Cortex of kidney (tissue), 1 donor: ENCODE measurements around the gene APOBEC4.

Source experiments
- DNase-seq: peaks from one replicate; lab custom pipeline; 2025; lab: John Stamatoyannopoulos, UW

APOBEC4 gene

GRCh38 chr1:183602510-183602909 is 50.6 kb downstream of the APOBEC4 start:
- no peak for DNase-seq

DNA sequence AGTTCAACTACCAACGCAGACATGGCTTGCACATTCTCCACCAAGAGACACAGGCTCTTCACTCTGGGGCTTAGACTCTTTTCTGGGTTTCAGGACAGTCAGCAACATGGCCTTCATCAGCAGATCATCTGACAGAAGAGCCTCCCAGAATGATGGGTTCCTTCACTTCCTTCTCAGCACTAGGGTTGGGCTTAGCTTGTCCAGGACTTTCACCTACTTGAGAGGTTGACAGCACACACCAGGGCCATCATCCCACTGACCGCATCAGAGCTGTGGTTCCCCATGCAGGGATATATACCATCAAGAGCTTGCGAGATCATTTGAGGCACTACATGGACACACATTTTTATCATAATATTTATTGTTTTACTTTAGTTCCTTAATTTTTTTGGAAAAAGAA is 52.5 kb downstream of the APOBEC4 start:
- no peak for DNase-seq

DNA sequence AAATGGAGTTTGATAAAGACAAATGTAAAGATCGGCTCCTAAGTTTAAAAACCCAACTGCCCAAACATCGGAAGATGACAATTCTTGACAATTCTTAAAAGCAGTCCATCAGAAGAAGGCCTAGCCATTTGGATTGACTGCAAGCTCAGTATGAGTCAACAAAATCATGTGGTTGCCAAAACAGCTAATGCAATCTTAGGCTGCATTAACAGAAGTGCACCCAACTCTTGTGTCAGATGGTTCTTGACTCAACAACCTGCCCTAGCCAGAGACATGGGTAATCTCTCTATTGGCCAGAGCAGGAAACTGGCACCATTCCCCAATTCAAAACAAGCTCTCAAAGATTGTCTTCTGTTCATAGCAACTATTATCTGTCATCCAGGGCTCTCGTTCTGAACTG is 53.0 kb downstream of the APOBEC4 start:
- DNase-seq, result no peak

DNA sequence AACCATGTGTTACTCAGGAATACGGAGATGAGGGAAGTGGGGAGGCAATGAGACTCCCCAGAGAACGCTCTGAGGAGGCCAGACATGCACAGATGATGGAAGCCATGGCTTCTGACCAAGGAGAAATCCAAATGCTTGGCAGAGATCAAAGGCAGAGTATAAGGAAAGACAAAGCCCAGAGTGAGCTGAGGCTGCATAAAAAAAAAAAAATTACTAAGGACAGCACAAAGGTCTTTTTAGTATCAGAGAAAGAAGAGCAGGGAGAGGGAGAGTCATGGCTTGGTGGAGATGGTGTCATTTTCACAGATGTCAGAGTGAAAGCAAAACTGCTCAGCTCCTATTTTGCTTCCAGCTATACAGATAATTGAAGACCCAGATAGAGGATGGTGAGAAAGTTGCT is 54.7 kb downstream of the APOBEC4 start:
- DNase-seq, result no peak

DNA sequence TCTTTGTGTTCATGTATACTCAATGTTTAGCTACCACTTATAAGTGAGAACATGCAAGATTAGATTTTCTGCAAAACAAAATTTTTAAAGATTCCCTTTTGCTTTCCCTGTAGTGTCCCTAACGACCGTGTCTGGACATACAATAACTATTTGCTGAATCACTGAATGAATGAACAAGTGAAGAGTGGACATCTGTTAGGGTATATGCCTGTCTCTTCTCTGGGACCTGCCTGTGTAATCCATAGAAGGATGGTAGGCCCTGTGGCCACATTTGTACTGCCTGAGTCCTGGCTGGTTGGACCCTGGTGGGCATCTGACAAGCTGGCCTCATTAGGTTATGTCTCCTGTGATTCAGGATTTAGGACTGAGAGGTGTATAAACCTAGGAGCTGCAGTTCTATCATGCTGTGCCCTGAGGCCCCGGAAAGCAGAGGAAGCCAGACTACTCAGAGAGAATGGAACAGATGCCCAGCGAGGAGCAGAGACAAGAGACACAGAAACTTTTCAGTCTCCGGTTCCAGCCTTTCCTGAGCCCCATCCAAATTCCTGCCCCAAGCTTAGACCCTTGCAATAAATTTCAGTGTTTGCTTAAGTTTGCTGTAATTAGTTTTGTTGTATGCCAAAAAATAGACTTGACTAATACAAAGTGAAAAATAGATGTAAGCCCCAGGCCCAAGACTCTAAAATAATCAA is 55.3 kb downstream of the APOBEC4 start:
- DNase-seq, result no peak

DNA sequence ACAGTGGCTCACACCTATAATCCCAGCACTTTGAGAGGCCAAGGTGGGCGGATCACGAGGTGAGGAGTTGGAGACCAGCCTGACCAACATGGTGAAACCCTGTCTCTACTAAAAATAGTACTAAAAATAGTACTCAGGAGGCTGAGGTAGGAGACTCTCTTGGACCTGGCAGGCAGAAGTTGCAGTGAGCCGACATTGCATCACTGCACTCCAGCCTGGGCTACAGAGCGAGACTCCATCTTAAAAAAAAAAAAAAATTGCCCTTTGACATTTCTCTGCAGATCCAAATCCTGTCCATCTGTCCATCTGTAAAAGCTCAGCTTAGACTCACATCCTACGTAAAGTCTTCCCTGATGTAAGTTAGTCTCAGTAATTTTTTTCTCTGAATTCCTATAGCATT is 56.6 kb downstream of the APOBEC4 start:
- DNase-seq, result no peak
